Activated T-cell treated with anti-CD3 and anti-CD28 coated beads, Interleukin-2, amount 50 U/mL, for 48 hours (primary cell): ENCODE measurements around the gene KDELR3.

Experiments used
- DNase-seq, 2 experiments: peaks; one replicate each; pipeline ENCODE4 v3.0.0-alpha.2; 2020

Gene KDELR3

DNA sequence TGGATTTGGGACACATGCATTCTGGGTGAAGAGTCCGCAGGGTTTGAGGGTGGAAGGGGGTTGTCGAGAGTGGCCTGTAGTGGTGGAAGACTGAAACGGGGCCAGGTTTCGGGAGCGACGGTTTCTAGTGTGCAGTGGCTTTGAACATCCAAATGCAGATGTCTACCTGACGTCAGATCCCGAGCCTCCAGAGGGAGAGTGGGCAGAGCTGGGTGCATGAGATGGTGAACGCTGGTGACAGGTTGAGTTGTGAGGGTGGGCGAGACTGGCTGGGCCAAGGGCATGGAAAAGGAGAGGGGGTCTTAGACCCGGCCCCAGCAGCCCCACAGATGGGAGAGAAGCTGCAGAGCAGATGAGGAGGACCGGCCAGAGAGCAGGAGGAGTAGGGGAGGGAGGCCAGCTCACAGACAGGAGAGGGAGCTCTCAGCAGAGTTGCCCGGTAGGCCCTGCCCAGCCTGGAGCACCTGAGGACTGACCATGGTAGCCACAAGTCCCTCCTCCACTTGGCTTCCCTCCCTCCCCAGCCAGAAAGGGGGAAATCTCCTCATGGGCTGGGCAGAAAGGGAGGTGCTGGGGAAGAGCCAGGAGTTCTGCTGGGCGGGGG, 27.0 kb upstream of the KDELR3 start:
- no peak for DNase-seq

DNA sequence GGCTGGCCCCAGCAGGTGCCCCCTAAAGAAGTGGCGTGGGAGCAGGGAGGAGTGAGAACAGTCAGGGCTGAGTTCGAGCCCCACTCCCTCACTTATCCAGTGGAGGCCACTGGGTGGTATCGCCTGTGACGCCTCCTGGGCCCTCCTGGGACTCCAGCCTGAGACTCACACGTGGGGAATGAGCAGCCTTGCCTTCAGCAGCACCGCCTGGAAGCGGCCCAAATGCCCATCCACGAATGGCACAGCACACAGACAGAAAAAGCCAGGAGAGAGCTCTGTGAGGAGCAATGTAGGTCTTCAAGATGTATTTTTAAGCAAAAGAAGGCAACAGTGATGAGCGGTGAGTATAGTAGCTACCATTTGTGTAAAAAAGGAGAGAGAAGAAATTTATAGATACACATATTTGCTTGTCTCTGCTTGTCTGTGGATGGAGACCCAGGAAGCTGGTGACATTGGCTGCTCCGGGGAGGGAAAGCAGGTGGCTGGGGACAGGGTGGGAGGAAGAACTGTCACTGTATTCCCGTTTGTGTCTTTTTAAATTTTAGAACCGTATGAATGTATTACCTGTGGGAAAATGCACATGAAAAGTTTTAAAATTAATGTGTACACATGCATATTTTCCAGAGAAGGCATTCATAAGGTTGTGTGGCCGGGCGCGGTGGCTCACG, 26.1 kb upstream of the KDELR3 start:
- DNase-seq: no peak

DNA sequence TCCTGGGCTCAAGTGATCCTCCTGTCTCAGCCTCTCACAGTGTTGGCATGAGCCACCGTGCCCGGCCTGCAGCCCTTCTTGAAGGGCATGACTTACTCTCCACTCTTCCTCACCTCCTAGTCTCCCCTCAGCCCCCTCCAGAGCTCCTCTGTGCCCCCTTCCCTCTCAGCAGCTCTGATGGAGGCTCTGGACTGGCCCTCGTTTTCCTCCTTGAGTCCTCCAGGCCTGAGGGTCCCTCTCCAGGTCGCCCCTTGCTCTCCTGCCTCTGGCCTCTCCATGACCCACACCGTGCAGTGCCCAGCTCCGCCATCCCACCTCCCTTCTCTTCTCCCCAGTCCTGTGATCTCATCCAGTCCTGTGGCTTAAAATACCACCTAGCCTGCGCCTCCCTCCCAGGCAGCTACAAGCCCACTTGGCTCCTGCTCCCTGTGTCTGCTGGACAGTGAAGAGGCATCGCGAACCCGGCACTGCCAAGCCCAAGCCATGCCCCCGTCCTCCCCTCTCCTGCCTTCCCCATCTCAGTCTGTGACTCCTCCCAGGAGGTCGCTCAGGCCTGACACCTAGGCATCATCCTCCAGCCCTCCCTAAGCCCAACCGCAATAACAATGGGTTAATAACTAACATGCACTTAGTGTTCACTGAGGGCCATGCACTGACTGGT, 24.8 kb upstream of the KDELR3 start:
- no peak for DNase-seq

DNA sequence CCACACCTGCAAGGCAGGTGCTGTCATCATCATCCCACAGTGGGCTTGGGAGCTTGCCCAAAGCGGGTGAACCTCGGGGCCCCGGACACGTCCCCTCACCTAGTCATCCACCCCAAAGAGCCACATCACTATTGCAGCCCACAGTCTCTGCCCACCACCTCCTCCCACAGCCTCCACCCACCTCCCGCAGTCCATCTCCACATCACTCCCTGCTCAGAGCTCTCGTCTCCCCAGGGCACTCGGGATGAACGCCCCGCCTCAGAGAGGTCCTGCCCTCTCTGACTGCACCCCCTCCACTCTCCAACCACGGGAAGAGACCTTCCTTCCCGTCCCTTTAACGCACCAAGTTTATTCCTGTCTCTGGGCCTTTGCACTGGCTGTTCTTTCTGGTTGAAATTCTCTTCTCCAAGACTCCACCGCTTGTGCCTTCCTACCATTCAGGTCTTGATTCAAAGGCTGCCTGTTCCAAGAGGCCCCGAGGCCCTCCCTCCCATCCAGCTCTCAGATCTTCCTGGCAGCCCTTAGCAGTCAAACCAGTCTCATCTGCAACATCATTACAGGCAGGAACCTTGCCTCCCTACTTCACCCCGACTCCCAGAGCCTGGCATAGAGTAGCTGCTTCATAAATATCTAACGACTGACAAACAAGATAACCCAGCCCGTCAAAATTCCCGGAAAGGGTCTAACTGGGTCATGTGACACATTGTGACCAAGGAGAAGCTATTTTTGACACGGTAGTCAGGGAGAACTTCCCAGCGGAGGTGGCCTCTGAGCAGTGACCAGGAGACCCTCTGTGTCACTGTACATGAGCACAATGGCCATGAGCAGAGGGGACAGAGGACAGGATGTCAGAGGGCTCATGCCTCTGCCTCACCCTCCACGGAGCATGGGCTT, 24.0 kb upstream of the KDELR3 start:
- DNase-seq: no peak

DNA sequence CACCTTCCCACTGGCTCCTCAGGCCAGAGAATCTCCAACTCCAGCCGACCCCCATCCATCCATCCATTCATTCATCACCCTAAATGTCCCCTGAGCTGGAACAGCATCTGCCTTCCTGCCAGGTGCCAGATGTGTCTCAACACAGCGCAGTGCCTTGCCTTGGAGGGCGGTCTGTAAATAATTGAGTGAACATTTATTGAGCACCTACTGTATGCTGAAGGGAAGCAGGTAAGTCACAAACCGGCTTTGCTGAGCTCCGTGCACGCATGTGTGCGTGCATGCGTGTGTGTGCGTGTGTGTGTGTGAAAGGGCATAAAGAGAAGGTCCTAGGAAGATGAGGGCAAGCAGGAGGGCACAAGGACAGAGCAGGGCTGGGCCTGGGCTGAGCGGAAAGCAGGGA, 23.1 kb upstream of the KDELR3 start:
- DNase-seq: no peak

DNA sequence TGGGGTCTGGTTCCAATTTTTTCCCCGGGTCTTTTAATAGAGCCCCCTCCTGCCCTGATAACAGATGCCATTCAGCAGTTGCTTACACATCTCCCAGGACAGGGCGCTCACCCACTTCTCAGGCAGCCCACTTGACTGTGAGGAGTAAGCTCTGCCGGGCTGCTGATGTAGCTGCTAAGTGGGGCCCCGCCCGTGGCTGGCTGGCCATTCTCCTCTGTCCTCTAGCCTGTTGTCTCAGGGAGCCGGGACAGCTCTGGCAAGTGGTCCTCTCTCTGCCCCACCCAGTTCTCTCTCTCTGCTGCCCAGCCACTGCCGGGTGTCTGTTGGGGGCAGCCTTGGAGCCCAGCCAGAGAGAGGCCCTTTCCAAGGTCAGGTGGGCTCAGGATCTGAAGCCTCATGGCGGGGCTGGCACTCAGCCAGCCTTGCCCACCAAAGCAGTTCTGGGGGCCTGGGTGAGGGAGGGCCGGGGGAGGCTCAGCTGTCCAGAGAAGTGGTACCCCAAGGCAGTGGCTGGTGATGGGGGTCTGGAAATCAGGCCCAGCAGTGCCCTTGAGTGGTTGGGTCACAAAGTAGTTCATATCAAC, 21.8 kb upstream of the KDELR3 start:
- DNase-seq: no peak

DNA sequence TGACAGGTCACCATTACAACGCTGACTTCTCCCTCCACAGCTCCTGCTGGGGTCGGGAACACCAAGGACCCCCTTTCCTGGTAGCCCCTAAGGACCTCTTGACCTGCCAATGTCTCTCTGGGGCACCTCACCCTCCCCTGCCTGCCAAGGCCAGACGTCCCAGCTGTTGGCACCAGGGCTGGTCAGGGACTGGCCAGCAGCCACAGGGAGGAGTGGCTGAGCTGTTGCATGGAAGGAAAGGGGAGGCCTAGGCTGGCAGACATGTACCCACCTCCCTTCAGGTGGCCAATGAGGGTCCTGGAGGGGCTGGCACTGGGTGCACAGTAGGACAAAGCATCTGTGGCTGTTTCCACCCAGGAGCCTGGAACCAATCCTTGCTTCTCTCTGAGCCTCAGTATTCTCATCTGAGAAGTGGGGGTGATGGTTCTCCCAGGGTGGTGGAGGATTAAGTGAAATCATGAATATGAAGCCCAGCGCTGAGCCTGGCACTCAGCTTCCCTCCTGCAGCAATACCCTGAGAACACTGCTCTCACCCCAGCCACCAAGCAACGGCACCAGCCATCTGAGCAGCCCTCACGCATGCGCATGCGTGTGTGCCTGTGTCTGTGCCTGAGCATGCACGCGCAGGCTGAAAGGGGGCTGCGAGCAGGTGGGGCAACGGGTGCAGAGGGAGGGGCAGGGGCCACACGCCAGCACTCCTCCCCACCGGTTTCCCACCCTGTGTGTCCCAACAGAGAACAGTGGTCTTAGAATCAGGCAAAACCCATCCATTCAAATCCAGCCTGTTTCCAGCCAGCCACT, 18.8 kb upstream of the KDELR3 start:
- DNase-seq: no peak

DNA sequence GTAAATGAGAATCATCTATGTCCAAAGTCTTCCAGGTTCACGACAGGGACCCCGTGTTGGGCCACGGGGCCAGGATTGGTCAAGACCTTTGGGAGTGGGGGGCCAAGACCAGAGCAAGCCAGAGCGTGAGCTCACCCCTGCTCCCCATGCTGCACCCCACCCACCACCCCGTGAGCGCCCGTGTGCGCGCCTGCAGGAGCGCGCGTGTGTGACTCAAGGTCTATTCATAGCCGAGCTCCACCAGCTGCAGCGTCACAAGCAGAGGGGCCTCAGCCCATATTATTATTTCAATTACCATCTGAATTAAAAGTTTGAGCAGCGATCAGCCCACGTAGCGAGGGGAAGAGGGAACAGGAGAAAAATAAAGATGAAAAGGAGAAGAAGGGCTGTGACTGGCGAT, 18.1 kb upstream of the KDELR3 start:
- DNase-seq: no peak

DNA sequence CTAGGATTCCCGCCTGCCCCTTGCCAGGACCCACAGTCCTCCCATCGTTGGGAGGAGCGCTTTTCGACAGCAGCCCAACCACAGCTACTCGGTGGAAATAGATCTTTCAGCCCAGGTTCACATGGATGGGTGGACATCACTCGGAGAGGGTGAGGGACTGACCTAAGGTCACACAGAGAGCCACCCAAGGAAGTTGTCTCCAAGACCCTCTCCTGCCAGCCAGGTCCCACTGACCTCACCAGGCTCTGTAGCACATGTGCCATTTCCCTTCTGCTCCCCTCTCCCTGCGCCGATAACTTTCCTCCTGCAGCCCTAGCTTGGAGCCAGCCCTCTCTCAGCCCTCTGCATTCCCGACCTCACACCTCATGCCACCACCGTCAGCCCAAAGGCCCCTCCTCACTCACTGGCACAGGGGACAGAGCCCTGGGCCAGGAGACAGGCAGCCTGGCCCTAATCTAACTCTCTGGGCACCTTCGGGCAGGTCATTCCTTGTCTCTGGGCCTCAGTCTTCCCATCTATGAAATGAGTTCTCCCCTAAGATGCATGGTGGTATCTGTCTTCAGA, 17.6 kb upstream of the KDELR3 start:
- no peak for DNase-seq

DNA sequence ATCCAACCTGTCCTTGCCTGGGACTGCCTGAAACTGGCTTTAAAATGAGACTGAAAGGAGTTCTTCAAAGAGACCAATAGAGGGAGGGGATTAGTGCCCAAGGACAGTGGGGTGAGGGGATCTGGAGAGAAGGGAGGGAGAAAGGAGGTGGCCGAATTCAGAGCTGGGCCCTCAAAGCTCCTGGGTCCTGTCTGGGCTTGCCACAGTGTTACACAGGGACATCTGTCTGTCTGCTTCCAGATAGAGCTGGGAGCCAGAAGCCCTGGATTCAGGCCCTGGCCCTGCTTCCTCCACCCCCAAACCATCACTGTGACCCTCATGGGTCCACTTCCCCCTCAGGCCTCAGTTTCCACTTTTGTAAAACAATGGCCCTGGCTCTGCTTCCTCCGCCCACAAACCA, 16.5 kb upstream of the KDELR3 start:
- no peak for DNase-seq

DNA sequence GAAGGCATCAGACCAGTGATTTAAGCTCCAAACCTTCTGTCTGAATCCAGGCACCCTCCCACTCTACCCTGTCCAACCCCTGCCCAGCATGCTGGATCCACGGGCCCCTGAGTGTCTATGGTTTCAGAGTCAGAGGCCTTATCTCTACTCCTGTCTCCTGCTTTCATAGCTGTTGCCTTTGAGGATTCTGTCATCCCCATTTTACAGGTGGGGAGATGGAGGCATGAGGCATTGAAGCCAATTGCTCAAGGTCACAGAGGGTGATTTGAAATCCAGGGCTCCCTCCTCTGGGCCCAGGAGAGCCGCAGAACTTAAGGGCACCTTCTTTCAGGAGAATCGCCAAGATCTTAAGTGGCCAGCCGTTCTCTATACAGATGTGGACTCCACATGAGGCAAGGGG, 16.0 kb upstream of the KDELR3 start:
- DNase-seq: no peak

DNA sequence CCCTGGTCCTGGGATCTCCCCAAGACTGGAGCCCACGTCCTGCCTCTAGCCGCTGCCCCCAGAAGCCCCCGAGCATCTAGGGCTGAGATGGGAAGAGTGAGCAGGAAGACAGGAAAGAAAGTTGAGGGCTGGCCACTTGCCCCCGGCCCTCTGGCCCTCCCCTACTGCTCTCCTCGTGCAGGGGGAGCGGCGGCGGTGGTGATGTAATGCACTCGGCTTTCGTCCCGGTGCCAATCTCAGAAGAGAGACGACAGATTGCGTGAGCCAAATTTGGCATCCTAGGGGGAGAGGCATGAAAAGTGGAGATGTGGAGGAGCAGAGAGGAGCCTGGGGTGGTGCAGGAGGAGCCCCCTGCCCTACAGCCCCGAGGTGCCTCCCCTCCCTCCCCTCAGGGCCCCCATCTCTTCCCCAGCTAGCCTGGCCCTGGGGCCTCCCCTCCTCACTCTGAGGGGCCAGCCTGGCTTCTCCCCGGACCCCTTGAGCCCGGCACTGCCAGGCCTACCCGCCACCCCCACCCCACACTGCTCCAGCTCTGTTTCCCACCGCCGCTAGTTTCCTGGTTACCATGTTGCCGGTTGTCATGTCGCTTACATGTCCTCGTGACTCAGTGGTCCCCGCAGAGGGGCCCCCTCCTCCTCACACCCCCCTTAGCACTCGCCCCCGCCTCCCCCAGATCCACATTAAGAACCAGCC, 15.4 kb upstream of the KDELR3 start:
- no peak for DNase-seq

DNA sequence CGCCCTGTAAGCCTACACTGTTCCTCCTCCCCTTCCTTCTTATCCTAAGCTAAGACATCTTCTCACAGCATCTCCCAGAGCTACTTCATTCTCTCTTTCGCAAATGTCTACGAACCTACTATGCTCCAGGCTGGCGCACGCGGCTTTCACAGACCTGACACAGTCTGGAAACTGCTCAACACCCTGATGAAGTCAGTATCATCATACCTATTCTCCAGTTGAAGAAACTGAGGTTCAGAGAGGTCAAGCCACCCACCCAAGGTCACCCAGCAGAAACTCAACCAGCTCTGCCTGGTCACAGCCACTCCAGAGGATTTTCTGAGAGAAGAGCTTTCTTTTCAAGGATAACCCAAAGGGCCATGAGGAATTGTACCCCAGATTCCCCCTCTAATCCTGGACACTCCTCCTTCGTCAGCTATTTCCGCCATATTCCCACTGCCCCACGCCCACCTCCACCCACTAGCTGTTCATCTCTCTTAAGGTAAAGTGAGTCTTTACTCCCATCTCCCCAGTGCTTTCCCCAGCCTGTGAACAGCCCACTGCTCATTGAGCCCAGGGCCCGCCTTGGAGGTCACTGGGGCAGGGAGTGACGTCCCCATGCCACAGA, 14.7 kb upstream of the KDELR3 start:
- DNase-seq: no peak

DNA sequence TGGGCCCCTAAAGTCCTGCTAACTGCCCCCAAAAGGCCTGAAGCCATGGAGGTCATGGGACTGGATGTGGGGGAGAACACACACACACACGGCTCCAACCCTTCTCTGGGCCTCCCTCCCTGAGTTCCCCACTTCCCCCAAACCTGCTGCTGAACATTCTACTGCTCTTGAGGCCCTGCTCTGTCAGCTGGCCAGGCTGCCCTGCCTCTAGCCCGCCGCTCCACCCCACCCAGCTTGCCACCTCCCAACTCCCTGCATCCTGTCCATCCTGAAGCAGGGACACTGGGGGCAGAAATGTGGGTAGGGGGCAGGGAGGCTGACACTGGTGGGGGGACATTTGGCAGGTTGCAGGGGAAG, 13.9 kb upstream of the KDELR3 start:
- no peak for DNase-seq

DNA sequence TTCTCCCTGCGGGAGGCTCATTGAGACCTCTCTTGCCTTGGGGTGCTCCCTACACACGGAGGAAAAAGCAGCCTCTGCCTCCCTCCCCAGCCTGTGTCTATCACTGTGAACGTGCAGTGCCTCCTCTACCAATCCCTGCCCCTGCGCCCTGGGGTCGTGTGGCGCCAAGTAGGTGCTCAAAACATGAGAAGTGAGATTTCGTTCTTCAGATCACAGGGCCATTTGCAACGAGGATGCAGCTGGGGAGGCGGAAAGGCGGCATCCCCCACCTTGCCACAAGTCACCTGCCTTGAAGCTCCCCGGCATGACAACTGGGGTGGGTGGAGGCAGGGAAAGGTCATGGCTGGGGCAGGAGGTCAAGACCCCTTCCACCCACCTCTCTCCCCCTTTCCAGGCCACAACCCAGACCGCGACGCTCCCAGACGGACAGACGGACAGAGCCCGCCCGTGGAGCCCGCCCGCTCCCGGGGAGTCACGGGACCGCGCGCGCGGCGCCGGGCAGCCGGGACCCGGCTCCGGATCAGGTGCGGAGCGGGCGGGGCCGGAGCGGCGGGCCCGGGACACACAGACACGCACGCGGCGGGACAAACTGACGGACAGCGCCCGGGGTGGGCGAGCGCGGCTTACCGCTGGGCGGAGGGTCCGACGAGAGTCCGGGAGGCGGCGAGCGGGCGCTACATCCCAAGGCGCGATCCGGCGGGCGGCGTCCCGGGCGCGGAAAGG, 13.4 kb upstream of the KDELR3 start:
- DNase-seq: peak; percentile 35 to 37

DNA sequence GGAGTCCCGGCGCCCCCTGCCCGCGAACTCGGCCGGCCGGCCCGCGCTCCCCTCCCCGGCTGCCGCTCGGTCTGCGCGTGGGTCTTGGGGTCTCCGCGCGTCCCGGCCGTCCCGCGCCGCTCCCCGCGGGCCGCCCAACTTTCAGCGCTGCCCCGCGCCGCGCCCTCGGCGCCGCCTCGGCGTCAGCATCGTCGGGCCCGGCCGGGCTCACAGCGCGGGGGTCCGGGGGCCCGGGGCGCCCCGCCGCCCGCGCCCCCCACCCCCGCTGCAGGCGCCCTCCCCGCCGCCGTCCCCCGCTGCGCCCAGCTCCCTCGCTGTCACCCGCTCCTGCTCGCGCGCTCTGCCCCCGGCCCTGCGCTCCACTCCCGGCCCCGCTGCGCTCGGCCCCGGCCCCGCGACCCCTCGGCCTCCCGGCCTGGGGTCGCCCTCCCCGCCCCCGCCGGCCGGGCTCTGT, 12.8 kb upstream of the KDELR3 start, which contains the start of gene KCNJ4:
Gene KCNJ4, minus strand, starts transcription at position 124 of the 454 bp plus-strand sequence. CDS start 27,067 bp downstream, outside the sequence.
- DNase-seq: no peak

DNA sequence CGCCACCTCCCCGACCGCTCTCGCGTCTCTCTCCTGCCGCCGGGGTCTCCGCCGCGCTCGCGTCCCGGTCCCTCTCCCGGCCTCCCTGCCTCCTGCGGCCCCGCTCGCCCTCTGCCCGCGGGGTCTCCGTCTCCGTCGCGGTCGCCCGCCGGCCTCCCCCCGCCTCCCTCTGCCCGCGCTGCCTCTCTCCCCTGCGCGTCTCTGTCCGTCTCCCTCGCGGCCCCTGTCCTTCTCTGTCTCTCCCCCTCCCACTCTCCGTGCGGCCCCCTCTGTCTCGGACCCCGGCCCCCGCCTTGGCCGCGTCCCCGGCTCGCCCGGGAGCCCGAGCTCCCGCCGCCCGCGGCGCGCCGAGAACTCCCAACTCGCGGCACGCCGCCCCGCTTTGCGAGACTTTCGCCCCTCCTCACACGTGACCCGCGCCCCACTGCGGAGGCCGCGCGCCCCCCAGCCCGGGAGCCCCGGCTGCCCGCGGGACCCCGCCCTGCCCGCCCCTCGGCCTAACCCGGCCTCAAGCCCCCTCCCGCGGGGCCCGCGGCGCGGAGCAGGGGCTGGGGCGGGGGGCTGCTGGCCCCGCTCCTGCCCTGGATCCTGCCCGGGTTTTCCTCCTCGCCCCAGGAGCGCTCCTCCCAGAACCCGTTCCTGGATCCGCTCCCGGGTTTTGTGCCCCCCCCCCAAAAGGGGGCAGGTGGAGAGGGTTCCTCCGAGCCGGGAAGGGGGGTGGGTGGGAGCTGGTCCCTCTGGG, 12.2 kb upstream of the KDELR3 start:
- DNase-seq: peak; percentile 42 to 52

DNA sequence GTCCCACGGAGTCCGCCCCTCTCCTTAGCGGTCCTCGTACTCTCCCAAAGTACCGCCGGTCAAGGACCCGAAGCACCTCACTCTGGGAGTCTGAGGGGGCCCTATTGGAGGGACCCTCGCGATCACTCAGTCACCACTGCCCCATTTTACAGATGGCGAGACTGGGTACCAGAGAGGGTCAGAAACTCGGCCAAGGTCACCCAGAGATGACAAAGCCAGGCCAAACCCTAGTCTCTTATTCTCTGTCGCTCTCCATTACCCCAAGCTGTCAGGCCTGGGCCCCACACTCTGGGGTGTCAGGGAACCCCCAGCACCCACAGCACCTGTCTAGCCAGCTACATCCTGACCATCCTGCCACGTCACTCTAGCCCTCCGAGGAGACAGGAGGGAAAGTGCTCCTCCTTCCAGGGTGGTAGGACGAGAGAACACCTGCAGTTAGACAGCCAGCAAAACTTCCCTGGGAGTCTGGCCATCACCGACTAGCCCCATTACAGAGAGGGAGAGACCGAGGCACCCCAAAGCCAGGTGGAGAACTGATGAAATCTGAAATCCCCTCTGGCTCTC, 11.5 kb upstream of the KDELR3 start:
- no peak for DNase-seq
